Neural cell (in vitro differentiated cells): ENCODE results near the gene TMEM79. TPM values are rescaled to one million over a fixed set of nuclear protein-coding genes. Genes with fewer than 3 reads are reported as not detected.

Experiments used
- H2AFZ ChIP-seq: fragments of 200-600, 300-800 bp; sonication (generic), shearing (Covaris generic); 2 replicates; pipeline ENCODE4 v1.6.0; 2014; ENCODE audit warnings: low read depth, mild to moderate bottlenecking, antibody characterized with exemption, low read length, moderate library complexity
- H3F3A ChIP-seq: fragments of 200-600 bp; shearing (Covaris generic); 2 replicates; pipeline ENCODE4 v1.6.1; 2016; ENCODE audit warnings: mild to moderate bottlenecking, moderate library complexity, mixed read lengths, antibody characterized with exemption, low read length; ENCODE audit not compliant: insufficient read depth, poor library complexity, severe bottlenecking
- H3K27ac ChIP-seq: fragments of 200-600, 300-800 bp; sonication (generic), shearing (Covaris generic); 2 replicates; pipeline ENCODE4 v1.5.1; 2014; ENCODE audit warnings: mild to moderate bottlenecking, low read length, moderate library complexity
- H3K27me3 ChIP-seq: fragments of 300-800, 200-600 bp; sonication (generic), shearing (Covaris generic); 2 replicates; pipeline ENCODE4 v1.6.0; 2014; ENCODE audit warnings: mild to moderate bottlenecking, low read depth, low read length, moderate library complexity; ENCODE audit not compliant: insufficient read depth
- H3K36me3 ChIP-seq: fragments of 300-800, 200-600 bp; sonication (generic), shearing (Covaris generic); 2 replicates; pipeline ENCODE4 v1.5.1; 2014; ENCODE audit warnings: mild to moderate bottlenecking, antibody characterized with exemption, low read length, moderate library complexity; ENCODE audit not compliant: insufficient read depth
- H3K4me2 ChIP-seq: fragments of 300-800, 200-600 bp; sonication (generic), shearing (Covaris generic); 2 replicates; pipeline ENCODE4 v1.6.0; 2014; ENCODE audit warnings: mild to moderate bottlenecking, low read length
- H3K4me3 ChIP-seq: fragments of 300-800, 200-600 bp; sonication (generic), shearing (Covaris generic); 2 replicates; pipeline ENCODE4 v1.5.1; 2014; ENCODE audit warnings: mild to moderate bottlenecking, low read length, moderate library complexity
- H3K79me2 ChIP-seq: fragments of 200-600 bp; shearing (Covaris generic); replicated peaks from 2 replicates; pipeline ENCODE4 v1.6.0; 2014; ENCODE audit warnings: mild to moderate bottlenecking, low read length, moderate library complexity; ENCODE audit not compliant: insufficient read depth
- H3K9ac ChIP-seq: fragments of 300-800, 200-600 bp; sonication (generic), shearing (Covaris generic); 2 replicates; pipeline ENCODE4 v1.6.1; 2016; ENCODE audit warnings: mild to moderate bottlenecking, low read length, mixed read lengths
- H3K9me2 ChIP-seq: fragments of 200-600 bp; shearing (Covaris generic); 2 replicates; pipeline ENCODE4 v1.6.1; 2016; ENCODE audit warnings: mild to moderate bottlenecking, low read length, mixed read lengths; ENCODE audit not compliant: insufficient read depth
- H3K9me3 ChIP-seq: fragments of 200-600, 300-800 bp; sonication (generic), shearing (Covaris generic); 2 replicates; pipeline ENCODE4 v1.6.1; 2016; ENCODE audit warnings: mild to moderate bottlenecking, mixed run types, low read length, moderate library complexity, mixed read lengths
- H4K20me1 ChIP-seq: fragments of 200-600 bp; shearing (Covaris generic); 2 replicates; pipeline ENCODE4 v1.6.1; 2016; ENCODE audit warnings: mild to moderate bottlenecking, mixed run types; ENCODE audit not compliant: insufficient read depth
- EP300 ChIP-seq: fragments of 450-650 bp; conservative IDR thresholded peaks from 2 replicates; pipeline ENCODE4 v1.6.1; 2014; ENCODE audit warnings: antibody characterized with exemption, mild to moderate bottlenecking, moderate library complexity; ENCODE audit not compliant: poor library complexity, severe bottlenecking
- EZH2 ChIP-seq: fragments of 200-600, 300-800 bp; shearing (Covaris generic), sonication (generic); IDR thresholded peaks from 2 replicates; pipeline ENCODE4 v1.6.1; 2014; ENCODE audit warnings: antibody characterized with exemption, low read length, borderline replicate concordance, mild to moderate bottlenecking; ENCODE audit not compliant: insufficient read depth, poor library complexity, severe bottlenecking
- MXI1 ChIP-seq: fragments of 450-650 bp; conservative IDR thresholded peaks from 2 replicates; pipeline ENCODE4 v1.6.1; 2014; ENCODE audit warnings: antibody characterized with exemption, mild to moderate bottlenecking; ENCODE audit not compliant: poor library complexity, severe bottlenecking
- POLR2AphosphoS5 ChIP-seq: IDR thresholded peaks from 2 replicates; pipeline ENCODE4 v1.6.1; 2012
- RAD21 ChIP-seq: fragments of 450-650 bp; conservative IDR thresholded peaks from 2 replicates; pipeline ENCODE4 v1.6.1; 2014; ENCODE audit warnings: antibody characterized with exemption, mild to moderate bottlenecking, moderate library complexity
- SMC3 ChIP-seq: fragments of 450-650 bp; conservative IDR thresholded peaks from 2 replicates; pipeline ENCODE4 v1.6.1; 2014; ENCODE audit warnings: antibody characterized with exemption, mild to moderate bottlenecking, moderate library complexity; ENCODE audit not compliant: poor library complexity
- TAF1 ChIP-seq: IDR thresholded peaks from 2 replicates; pipeline ENCODE4 v1.6.1; 2012; ENCODE audit warnings: low read depth
- polyA plus RNA-seq: library from polyadenylated mRNA; depleted of rRNA; stranded (reverse); fragments of >200 nt; gene quantifications from 2 replicates; pipeline ENCODE4 v1.2.3, GENCODE V29; 2014
- TF ChIP-seq, protein P1 (sequence below): IDR thresholded peaks from 2 replicates; pipeline ENCODE4 v1.6.1; 2012; ENCODE audit warnings: borderline replicate concordance
- TF ChIP-seq, protein P2 (sequence below): fragments of 450-650 bp; IDR thresholded peaks from 2 replicates; pipeline ENCODE4 v1.5.1; 2014; ENCODE audit warnings: antibody characterized with exemption, mild to moderate bottlenecking, moderate library complexity; ENCODE audit not compliant: poor library complexity, severe bottlenecking

The TMEM79 gene
- polyA plus RNA-seq, 1 donor from 2014 or later, result 6.8 TPM

DNA sequence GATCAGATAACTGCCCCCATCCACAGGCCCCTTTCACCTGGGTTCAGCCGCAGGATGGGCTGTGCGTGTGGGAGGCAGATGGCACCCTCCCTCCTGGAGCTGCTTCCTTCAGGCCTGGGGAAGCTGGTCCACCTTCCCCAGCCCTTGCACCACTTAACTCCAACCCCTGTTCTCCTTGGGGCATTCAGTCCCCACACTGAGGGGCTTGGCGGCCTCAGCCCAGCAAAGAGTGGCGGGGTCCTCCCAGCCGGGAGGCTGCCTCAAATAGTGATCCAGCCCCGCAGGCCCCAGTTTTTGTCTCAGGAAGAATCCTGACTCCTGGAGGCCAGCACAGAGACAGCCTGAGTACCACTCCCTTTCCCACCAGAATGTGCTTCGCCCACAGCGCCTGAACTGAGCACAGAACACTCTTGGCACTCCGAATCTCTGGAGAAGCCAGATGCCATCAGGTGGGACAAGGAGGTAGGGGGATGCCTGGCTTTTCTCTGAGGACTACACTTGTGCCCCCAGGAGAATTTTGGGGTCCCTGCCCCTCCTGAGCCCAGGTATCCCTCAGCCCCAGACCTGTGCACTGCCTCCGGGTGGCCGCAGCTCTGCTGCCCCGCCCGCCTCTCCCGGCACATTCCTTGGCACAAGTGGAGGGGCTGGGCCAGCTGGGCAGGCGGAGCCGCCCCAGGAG, 37.2 kb upstream of the TMEM79 start:
- Histone ChIP-seq H3K27me3 (no peaks in the 10 kb centered on the region), H3K9me3 (no peaks in the 10 kb centered on the region), H3K4me3 (no peak overlapping the region), H2AFZ (no peak overlapping the region), H3K9ac (no peak overlapping the region), H3K27ac (no peak overlapping the region), H3F3A (no peaks in the 10 kb centered on the region), H3K9me2 (no peaks in the 10 kb centered on the region), H3K4me2 (no peak overlapping the region), H3K36me3 (no peaks in the 10 kb centered on the region), H3K79me2 (no peaks in the 10 kb centered on the region), H4K20me1 (no peaks in the 10 kb centered on the region)
- TF ChIP-seq, protein P1, sequence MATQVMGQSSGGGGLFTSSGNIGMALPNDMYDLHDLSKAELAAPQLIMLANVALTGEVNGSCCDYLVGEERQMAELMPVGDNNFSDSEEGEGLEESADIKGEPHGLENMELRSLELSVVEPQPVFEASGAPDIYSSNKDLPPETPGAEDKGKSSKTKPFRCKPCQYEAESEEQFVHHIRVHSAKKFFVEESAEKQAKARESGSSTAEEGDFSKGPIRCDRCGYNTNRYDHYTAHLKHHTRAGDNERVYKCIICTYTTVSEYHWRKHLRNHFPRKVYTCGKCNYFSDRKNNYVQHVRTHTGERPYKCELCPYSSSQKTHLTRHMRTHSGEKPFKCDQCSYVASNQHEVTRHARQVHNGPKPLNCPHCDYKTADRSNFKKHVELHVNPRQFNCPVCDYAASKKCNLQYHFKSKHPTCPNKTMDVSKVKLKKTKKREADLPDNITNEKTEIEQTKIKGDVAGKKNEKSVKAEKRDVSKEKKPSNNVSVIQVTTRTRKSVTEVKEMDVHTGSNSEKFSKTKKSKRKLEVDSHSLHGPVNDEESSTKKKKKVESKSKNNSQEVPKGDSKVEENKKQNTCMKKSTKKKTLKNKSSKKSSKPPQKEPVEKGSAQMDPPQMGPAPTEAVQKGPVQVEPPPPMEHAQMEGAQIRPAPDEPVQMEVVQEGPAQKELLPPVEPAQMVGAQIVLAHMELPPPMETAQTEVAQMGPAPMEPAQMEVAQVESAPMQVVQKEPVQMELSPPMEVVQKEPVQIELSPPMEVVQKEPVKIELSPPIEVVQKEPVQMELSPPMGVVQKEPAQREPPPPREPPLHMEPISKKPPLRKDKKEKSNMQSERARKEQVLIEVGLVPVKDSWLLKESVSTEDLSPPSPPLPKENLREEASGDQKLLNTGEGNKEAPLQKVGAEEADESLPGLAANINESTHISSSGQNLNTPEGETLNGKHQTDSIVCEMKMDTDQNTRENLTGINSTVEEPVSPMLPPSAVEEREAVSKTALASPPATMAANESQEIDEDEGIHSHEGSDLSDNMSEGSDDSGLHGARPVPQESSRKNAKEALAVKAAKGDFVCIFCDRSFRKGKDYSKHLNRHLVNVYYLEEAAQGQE, result no peak
- TF ChIP-seq SMC3 (no peak), EP300 (no peak), RAD21 (no peak), POLR2AphosphoS5 (no peak), TAF1 (no peak), EZH2 (no peak), MXI1 (no peak)
- TF ChIP-seq, protein P2, sequence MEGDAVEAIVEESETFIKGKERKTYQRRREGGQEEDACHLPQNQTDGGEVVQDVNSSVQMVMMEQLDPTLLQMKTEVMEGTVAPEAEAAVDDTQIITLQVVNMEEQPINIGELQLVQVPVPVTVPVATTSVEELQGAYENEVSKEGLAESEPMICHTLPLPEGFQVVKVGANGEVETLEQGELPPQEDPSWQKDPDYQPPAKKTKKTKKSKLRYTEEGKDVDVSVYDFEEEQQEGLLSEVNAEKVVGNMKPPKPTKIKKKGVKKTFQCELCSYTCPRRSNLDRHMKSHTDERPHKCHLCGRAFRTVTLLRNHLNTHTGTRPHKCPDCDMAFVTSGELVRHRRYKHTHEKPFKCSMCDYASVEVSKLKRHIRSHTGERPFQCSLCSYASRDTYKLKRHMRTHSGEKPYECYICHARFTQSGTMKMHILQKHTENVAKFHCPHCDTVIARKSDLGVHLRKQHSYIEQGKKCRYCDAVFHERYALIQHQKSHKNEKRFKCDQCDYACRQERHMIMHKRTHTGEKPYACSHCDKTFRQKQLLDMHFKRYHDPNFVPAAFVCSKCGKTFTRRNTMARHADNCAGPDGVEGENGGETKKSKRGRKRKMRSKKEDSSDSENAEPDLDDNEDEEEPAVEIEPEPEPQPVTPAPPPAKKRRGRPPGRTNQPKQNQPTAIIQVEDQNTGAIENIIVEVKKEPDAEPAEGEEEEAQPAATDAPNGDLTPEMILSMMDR, result no peak

DNA sequence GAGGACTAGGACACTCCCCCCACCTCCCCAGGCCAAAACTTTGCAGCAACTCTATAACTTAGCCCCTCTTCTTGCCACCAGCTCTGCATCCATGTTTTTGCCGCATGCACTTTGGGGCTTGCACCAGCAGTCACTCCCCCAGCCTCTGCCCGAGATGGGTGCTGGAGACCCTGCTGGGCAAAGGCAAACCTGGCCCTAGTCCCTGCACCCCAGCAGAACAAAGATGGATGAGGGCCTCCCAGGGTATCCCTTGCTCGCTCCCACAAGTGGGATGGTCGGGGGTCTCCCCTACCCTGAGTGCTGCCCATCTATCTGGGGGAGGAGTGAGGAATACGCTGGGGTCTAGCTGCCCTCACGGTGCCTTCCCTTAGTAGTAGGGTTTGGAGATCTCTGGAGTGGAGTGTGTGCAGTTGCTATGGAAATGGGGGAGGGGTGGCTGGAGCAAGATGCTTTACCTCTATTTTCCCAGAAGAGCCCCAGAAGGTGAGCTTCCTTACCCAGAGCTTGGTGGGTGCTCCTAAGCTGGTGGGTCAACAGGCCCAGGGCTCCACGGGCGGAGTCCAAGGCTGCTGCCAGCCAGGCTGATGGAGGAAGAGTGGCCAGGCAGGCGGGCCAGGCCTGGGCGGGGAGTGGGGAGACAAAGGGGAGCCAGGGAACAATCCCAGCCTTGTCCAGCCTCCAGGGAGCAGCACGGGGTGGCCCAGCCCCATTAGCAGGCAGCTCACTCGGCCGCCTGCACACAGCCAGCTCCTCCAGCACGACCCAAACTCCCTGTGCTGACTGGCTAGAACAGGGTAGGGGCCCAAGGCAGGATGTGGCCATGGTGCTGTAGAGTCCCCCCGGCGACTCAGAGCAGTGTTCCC, 36.4 kb upstream of the TMEM79 start, which contains the start of gene PAQR6:
TSS of gene PAQR6 (minus strand) at position 597 of the 863 bp plus-strand sequence. CDS start 1,325 bp downstream, outside the sequence.
- H3F3A ChIP-seq, result no peaks in the 10 kb centered on the region
- H2AFZ ChIP-seq, result no peak within 1 kb of the TSS
- no peaks in the 10 kb centered on the region for H4K20me1 ChIP-seq
- TF ChIP-seq SMC3 (no peak), TAF1 (no peak), MXI1 (no peak), EZH2 (no peak), POLR2AphosphoS5 (no peak), RAD21 (no peak), EP300 (no peak)
- TF ChIP-seq, protein P2, result no peak
- TF ChIP-seq, protein P1, result no peak
- H3K27me3 ChIP-seq, result no peaks in the 10 kb centered on the region
- H3K79me2 ChIP-seq, result no peaks in the 10 kb centered on the region
- no peak within 1 kb of the TSS for H3K27ac ChIP-seq
- H3K4me2 ChIP-seq, result no peak within 1 kb of the TSS
- H3K9me2 ChIP-seq, result no peaks in the 10 kb centered on the region
- no peaks in the 10 kb centered on the region for H3K36me3 ChIP-seq
- H3K9me3 ChIP-seq, result no peaks in the 10 kb centered on the region
- no peak within 1 kb of the TSS for H3K9ac ChIP-seq
- H3K4me3 ChIP-seq, result no peak within 1 kb of the TSS
